Activated T-cell treated with anti-CD3 and anti-CD28 coated beads, Interleukin-2, amount 50 U/mL, for 24 hours (primary cell): ENCODE results near the gene KRT38.

Experiments used
- DNase-seq: peaks from one replicate; pipeline ENCODE4 v3.0.0-alpha.2; 2020
- H3K27ac Mint-ChIP-seq: 2 replicates; pipeline ENCODE4 v1.8.0; 2020; ENCODE audit warnings: mild to moderate bottlenecking, mixed read lengths
- H3K27me3 Mint-ChIP-seq: 2 replicates; pipeline ENCODE4 v1.8.0; 2020; ENCODE audit warnings: mixed read lengths
- H3K36me3 Mint-ChIP-seq: 2 replicates; pipeline ENCODE4 v1.8.0; 2020; ENCODE audit warnings: low read depth, mixed read lengths
- H3K4me1 Mint-ChIP-seq: 2 replicates; pipeline ENCODE4 v1.8.0; 2020; ENCODE audit warnings: low read depth, mixed read lengths
- H3K4me3 Mint-ChIP-seq: 2 replicates; pipeline ENCODE4 v1.8.0; 2020; ENCODE audit warnings: mild to moderate bottlenecking, moderate library complexity, mixed read lengths
- H3K9me3 Mint-ChIP-seq: 2 replicates; pipeline ENCODE4 v1.8.0; 2020; ENCODE audit warnings: mixed read lengths

Gene KRT38

GRCh38 chr17:41474863-41475262 is 34.1 kb upstream of the KRT38 start:
- H3K27me3 Mint-ChIP-seq, result no peaks in the 10 kb centered on the region
- no peaks in the 10 kb centered on the region for H3K9me3 Mint-ChIP-seq
- no peaks in the 10 kb centered on the region for H3K4me1 Mint-ChIP-seq
- H3K4me3 Mint-ChIP-seq, result no peak overlapping the region
- no peaks in the 10 kb centered on the region for H3K36me3 Mint-ChIP-seq
- H3K27ac Mint-ChIP-seq, result no peak overlapping the region
- DNase-seq, result no peak

- H3K36me3 Mint-ChIP-seq, result no peaks in the 10 kb centered on the region
- no peak overlapping the region for H3K27ac Mint-ChIP-seq
- no peak for DNase-seq
- no peaks in the 10 kb centered on the region for H3K9me3 Mint-ChIP-seq
- no peaks in the 10 kb centered on the region for H3K4me1 Mint-ChIP-seq
- H3K4me3 Mint-ChIP-seq, result no peak overlapping the region
- peaks cover 3% of the 10 kb centered on the region for H3K27me3 Mint-ChIP-seq
Measured at GRCh38 chr17:41468346-41468745, 27.6 kb upstream of the KRT38 start.

DNA sequence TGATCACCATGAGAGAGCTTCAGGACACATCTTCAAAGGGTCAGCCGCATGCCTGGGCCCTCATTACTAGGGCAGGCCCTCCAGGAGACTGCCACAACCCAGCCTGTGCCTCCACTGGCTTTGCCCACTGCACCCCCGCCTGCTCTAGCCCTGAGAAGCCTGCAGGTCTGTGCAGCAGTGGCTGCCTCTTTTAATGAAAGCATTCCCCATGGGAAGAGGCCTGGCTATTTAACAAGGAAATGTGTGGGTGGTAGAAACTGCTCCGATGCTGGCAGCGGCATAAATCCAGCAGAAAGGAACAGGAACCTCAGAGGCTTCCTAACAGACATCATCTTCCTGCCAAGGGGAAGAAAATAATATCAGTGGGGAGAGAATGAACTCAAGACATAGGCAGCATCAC is 26.8 kb upstream of the KRT38 start:
- Mint-ChIP-seq H3K4me3 (no peak overlapping the region), H3K4me1 (no peaks in the 10 kb centered on the region), H3K27me3 (peaks cover 3% of the 10 kb centered on the region), H3K36me3 (no peaks in the 10 kb centered on the region), H3K27ac (no peak overlapping the region), H3K9me3 (no peaks in the 10 kb centered on the region)
- DNase-seq, result no peak

GRCh38 chr17:41466988-41467387 is 26.2 kb upstream of the KRT38 start, which contains the start of gene KRT32:
KRT32 (minus strand) TSS chr17:41467386; CDS start chr17:41467325, 61 bp downstream.
- no peak within 1 kb of the TSS for H3K27ac Mint-ChIP-seq
- peaks cover 3% of the 10 kb centered on the region for H3K27me3 Mint-ChIP-seq
- H3K36me3 Mint-ChIP-seq, result no peaks in the 10 kb centered on the region
- no peaks in the 10 kb centered on the region for H3K9me3 Mint-ChIP-seq
- DNase-seq, result no peak
- H3K4me3 Mint-ChIP-seq, result no peak within 1 kb of the TSS
- H3K4me1 Mint-ChIP-seq, result no peaks in the 10 kb centered on the region

DNA sequence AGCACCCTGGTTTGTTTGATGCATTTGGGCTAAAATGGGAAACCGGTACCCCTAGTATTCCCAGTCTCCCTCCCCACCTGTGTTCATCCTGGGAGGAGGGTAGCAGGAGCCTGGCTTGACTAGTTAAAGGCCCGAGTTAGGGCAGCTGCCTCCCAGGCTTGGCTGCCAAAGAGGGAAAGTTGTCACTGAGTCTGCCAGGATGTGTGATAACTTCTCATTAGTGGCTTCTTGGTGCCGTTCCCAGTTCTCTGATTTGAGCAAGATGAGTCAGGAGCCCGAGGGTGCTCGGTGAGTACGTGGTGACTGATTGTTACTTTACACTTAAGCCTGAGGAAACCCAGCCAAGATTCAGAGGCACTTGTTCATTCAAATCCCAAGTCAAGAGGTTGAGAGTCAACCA is 23.9 kb upstream of the KRT38 start:
- no peak for DNase-seq
- H3K27me3 Mint-ChIP-seq, result peaks cover 3% of the 10 kb centered on the region
- no peaks in the 10 kb centered on the region for H3K9me3 Mint-ChIP-seq
- H3K36me3 Mint-ChIP-seq, result no peaks in the 10 kb centered on the region
- H3K27ac Mint-ChIP-seq, result no peak overlapping the region
- H3K4me3 Mint-ChIP-seq, result no peak overlapping the region
- H3K4me1 Mint-ChIP-seq, result no peaks in the 10 kb centered on the region

- no peak for DNase-seq
- Mint-ChIP-seq H3K9me3 (no peaks in the 10 kb centered on the region), H3K4me1 (no peaks in the 10 kb centered on the region), H3K27ac (no peak overlapping the region), H3K4me3 (no peak overlapping the region), H3K27me3 (peaks cover 3% of the 10 kb centered on the region), H3K36me3 (no peaks in the 10 kb centered on the region)
Measured at GRCh38 chr17:41464173-41464572, 23.4 kb upstream of the KRT38 start.

GRCh38 chr17:41463746-41464145 is 23.0 kb upstream of the KRT38 start:
- DNase-seq, result no peak
- no peaks in the 10 kb centered on the region for H3K36me3 Mint-ChIP-seq
- H3K9me3 Mint-ChIP-seq, result no peaks in the 10 kb centered on the region
- H3K27ac Mint-ChIP-seq, result no peak overlapping the region
- no peaks in the 10 kb centered on the region for H3K4me1 Mint-ChIP-seq
- peaks cover 3% of the 10 kb centered on the region for H3K27me3 Mint-ChIP-seq
- no peak overlapping the region for H3K4me3 Mint-ChIP-seq

- no peak for DNase-seq
- Mint-ChIP-seq H3K4me1 (no peaks in the 10 kb centered on the region), H3K27ac (no peak overlapping the region), H3K9me3 (no peaks in the 10 kb centered on the region), H3K36me3 (no peaks in the 10 kb centered on the region), H3K27me3 (peaks cover 3% of the 10 kb centered on the region), H3K4me3 (no peak overlapping the region)
Measured at GRCh38 chr17:41462705-41463104, 21.9 kb upstream of the KRT38 start.

DNA sequence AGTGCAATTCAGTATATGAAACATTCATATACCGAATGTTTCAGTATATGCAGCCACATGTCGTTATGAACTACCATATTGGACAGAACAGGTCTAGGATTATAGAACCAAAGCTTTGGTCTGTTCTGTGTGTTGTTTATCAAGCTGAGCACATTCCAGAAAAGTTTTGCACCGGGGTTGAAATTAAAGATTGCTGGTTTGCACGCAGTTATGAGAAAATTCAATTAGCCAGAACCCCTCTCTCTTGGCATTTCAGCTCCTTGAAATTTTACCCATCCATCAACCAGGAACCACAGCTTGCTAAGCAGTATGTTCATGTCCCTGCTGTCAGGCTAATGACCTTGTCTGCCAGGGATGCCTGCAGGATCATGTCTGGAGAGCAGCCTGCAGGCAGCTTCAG is 16.9 kb upstream of the KRT38 start:
- Mint-ChIP-seq H3K27me3 (no peaks in the 10 kb centered on the region), H3K36me3 (no peaks in the 10 kb centered on the region), H3K9me3 (no peaks in the 10 kb centered on the region), H3K4me1 (no peaks in the 10 kb centered on the region), H3K4me3 (no peak overlapping the region), H3K27ac (no peak overlapping the region)
- no peak for DNase-seq

DNA sequence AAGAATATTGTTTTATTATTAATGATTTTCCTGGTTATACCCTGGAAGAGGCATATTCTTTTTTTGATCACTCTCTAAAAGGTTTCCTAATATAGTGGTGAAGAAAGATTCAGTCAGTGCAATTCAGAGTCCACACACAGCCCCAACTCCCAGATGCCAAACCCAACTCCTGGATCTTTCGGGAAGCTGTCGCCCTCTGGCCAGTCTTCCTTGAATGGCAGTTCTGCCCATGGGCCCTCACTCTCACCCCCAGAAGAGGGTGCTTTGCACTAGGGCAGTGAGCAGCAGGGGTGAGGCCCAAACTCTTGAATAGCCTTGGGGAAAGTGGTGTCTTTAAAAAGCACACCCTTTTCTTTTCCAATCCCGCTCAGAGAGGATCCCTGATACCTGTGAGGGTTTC is 15.4 kb upstream of the KRT38 start:
- Mint-ChIP-seq H3K4me3 (no peak overlapping the region), H3K27me3 (peaks cover 1% of the 10 kb centered on the region), H3K27ac (no peak overlapping the region), H3K36me3 (no peaks in the 10 kb centered on the region), H3K4me1 (no peaks in the 10 kb centered on the region), H3K9me3 (no peaks in the 10 kb centered on the region)
- no peak for DNase-seq

DNA sequence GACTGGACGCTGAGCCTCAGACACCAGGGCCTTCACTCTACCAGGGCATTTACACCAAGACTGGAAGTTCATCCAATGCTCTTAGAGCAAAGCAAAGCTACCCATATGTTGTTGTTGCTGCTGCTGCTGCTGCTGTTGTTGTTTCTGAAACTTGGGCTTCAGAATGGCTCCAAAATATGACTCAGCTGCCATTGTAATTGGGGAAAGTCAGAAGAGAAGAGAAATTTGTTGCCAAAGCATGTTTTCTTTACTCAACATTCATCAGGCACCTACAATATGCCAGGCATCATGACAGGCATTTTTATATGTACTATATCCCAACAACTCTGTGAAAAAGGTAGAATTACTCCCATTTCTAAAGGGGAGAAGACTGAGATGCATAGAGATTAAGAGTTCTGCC is 14.5 kb upstream of the KRT38 start:
- Mint-ChIP-seq H3K4me1 (no peaks in the 10 kb centered on the region), H3K27me3 (peaks cover 3% of the 10 kb centered on the region), H3K36me3 (no peaks in the 10 kb centered on the region), H3K9me3 (no peaks in the 10 kb centered on the region), H3K27ac (no peak overlapping the region), H3K4me3 (no peak overlapping the region)
- no peak for DNase-seq

DNA sequence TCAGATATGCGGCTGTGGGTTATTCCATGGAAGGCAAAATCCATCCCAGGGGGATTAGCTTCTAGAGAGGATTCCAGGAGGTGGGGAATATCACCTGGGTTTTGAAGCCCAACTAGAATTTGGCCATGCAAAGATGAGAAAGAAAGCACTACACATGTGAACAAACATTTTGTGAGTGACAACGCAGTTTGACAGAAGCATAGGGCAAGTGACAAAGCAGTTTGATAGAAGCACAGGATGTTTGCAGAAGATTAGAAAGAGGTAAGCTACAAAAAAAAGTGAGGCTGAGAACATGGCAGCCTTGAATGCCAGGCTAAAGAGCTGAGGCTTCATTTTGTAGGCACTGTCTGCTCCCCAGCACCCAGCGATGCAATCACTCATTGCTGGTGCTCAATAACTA is 12.3 kb upstream of the KRT38 start:
- no peaks in the 10 kb centered on the region for H3K9me3 Mint-ChIP-seq
- peaks cover 5% of the 10 kb centered on the region for H3K27me3 Mint-ChIP-seq
- no peaks in the 10 kb centered on the region for H3K36me3 Mint-ChIP-seq
- H3K4me1 Mint-ChIP-seq, result no peaks in the 10 kb centered on the region
- H3K27ac Mint-ChIP-seq, result no peak overlapping the region
- DNase-seq, result no peak
- H3K4me3 Mint-ChIP-seq, result no peak overlapping the region

DNA sequence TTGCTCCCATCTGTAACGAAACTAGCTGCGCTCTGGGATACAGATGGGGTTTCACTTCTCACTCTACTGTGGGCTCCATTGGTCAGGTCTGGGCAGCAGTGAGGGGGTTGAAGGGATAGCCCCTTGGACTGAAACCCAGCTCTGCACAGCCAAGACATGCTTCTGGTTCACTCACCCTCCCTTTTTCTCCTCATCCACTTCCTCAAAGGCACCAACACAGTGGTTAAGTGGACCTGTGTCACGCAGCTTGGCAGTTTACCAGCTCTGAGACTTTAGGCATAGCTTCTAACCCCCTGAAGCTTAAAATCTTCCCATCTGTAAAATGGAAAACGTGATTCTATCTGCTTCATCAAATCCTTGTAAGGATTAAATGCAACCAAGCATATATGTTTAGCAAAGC is 11.5 kb upstream of the KRT38 start:
- Mint-ChIP-seq H3K36me3 (no peaks in the 10 kb centered on the region), H3K27ac (no peak overlapping the region), H3K9me3 (no peaks in the 10 kb centered on the region), H3K4me1 (no peaks in the 10 kb centered on the region), H3K27me3 (peaks cover 5% of the 10 kb centered on the region), H3K4me3 (no peak overlapping the region)
- DNase-seq, result no peak

- H3K4me1 Mint-ChIP-seq, result no peaks in the 10 kb centered on the region
- peaks cover 7% of the 10 kb centered on the region for H3K27me3 Mint-ChIP-seq
- H3K36me3 Mint-ChIP-seq, result no peaks in the 10 kb centered on the region
- no peak overlapping the region for H3K27ac Mint-ChIP-seq
- DNase-seq, result no peak
- H3K4me3 Mint-ChIP-seq, result no peak overlapping the region
- no peaks in the 10 kb centered on the region for H3K9me3 Mint-ChIP-seq
Measured at GRCh38 chr17:41451154-41451728, 10.5 kb upstream of the KRT38 start.

DNA sequence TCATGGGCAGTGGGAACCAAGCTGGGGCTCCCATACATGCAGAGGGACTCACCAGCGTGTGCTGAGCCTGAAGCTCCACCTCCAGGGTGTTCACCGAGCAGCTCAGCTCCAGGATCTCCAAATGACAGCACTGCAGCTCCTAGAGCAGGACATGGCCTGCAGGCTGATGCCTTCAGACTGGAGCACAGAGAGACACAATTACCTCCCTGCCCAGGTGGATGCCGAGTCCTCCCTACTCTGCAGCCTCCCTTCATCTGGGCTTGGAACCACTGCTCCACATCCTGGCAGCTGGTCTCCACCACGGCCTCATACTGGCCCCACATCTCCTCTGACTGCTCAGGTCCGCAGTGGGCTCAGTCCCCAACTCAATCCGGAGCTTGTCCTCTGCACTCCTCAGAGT is 8.2 kb upstream of the KRT38 start:
- DNase-seq, result no peak
- H3K27ac Mint-ChIP-seq, result no peak overlapping the region
- H3K27me3 Mint-ChIP-seq, result peaks cover 10% of the 10 kb centered on the region
- H3K4me3 Mint-ChIP-seq, result no peak overlapping the region
- H3K9me3 Mint-ChIP-seq, result no peaks in the 10 kb centered on the region
- H3K4me1 Mint-ChIP-seq, result no peaks in the 10 kb centered on the region
- H3K36me3 Mint-ChIP-seq, result no peaks in the 10 kb centered on the region

DNA sequence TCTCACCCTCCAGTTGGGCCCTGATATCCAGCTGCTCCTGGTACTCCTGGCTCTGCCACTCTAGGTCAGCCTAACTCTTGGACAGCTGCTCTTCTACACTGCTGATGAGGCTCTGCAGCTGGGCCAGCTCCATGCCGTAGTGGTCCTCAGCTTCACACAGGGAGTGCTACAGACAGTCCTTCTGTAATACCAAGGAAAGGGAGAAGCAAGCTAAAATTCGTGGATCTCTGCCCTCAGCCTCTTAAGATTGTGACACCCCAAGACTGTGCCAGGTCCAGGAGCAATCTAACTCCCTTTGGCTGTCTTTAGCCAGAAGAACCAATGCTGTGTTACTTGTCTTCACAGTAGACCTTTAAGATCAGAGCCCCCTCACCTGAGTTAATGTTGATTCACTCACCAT is 7.7 kb upstream of the KRT38 start:
- Mint-ChIP-seq H3K4me1 (no peaks in the 10 kb centered on the region), H3K27me3 (peaks cover 10% of the 10 kb centered on the region), H3K36me3 (no peaks in the 10 kb centered on the region), H3K4me3 (no peak overlapping the region), H3K27ac (no peak overlapping the region), H3K9me3 (no peaks in the 10 kb centered on the region)
- no peak for DNase-seq
